NCI-H128 (cell line): ENCODE measurements around the gene CACNA2D4.

ENCODE experiments used
- DNase-seq: peaks from one replicate; lab custom pipeline; 2025; ENCODE audit not compliant: unreplicated experiment; lab: John Stamatoyannopoulos, UW

The CACNA2D4 gene

GRCh38 chr12:1933342-1934051, 15.0 kb upstream of the CACNA2D4 start:
- no peak for DNase-seq

GRCh38 chr12:1932264-1932777, 13.9 kb upstream of the CACNA2D4 start:
- DNase-seq = no peak

- no peak for DNase-seq
These were observed 13.2 kb upstream of the CACNA2D4 start for GRCh38 chr12:1931642-1932041.

GRCh38 chr12:1930803-1931597, 12.5 kb upstream of the CACNA2D4 start:
- no peak for DNase-seq

GRCh38 chr12:1929985-1930802, 11.7 kb upstream of the CACNA2D4 start:
- no peak for DNase-seq

GRCh38 chr12:1929241-1929984, 11.0 kb upstream of the CACNA2D4 start:
- no peak for DNase-seq

GRCh38 chr12:1928439-1929121, 10.1 kb upstream of the CACNA2D4 start:
- DNase-seq = no peak

GRCh38 chr12:1927751-1928351, 9.4 kb upstream of the CACNA2D4 start:
- DNase-seq = no peak

- no peak for DNase-seq
These were observed 8.7 kb upstream of the CACNA2D4 start for GRCh38 chr12:1927051-1927680.

- DNase-seq = no peak
These were observed 7.8 kb upstream of the CACNA2D4 start for GRCh38 chr12:1926251-1926657.

GRCh38 chr12:1925684-1926006, 7.2 kb upstream of the CACNA2D4 start:
- no peak for DNase-seq

- DNase-seq = no peak
These were observed 6.7 kb upstream of the CACNA2D4 start for GRCh38 chr12:1924996-1925683.

GRCh38 chr12:1922985-1923384, 4.5 kb upstream of the CACNA2D4 start:
- no peak for DNase-seq

GRCh38 chr12:1922075-1922709, 3.7 kb upstream of the CACNA2D4 start:
- DNase-seq = no peak

GRCh38 chr12:1920971-1921370, 2.5 kb upstream of the CACNA2D4 start:
- DNase-seq = no peak

GRCh38 chr12:1920436-1920835, 2.0 kb upstream of the CACNA2D4 start:
- no peak for DNase-seq

GRCh38 chr12:1919763-1920162, 1.3 kb upstream of the CACNA2D4 start:
- no peak for DNase-seq

- DNase-seq = no peak
These were observed 832 bp upstream of the CACNA2D4 start for GRCh38 chr12:1919284-1919683.
